WERI-Rb-1 (cell line): Measurements from ENCODE around the gene U2AF2.

Experiments
- DNase-seq: peaks from one replicate; pipeline ENCODE4 v3.0.0-alpha.2; 2020
- H3K27ac ChIP-seq: fragments of 250-450 bp; sonication (Bioruptor Pico); 2 replicates; pipeline ENCODE4 v1.5.1; 2020; ENCODE audit warnings: mild to moderate bottlenecking, moderate library complexity
- H3K27me3 ChIP-seq: fragments of 250-450 bp; sonication (Bioruptor Pico); 2 replicates; pipeline ENCODE4 v1.5.1; 2021; ENCODE audit warnings: mild to moderate bottlenecking, low read depth, moderate library complexity; ENCODE audit not compliant: insufficient read depth, severe bottlenecking
- H3K36me3 ChIP-seq: fragments of 250-450 bp; sonication (Bioruptor Pico); 2 replicates; pipeline ENCODE4 v1.5.1; 2020; ENCODE audit warnings: mild to moderate bottlenecking, moderate library complexity
- H3K4me3 ChIP-seq: 2 replicates; pipeline ENCODE4 v1.5.1; 2011; ENCODE audit warnings: low read depth, mild to moderate bottlenecking, control low read depth, low read length
- H3K9me3 ChIP-seq: fragments of 250-450 bp; sonication (Bioruptor Pico); 2 replicates; pipeline ENCODE4 v1.5.1; 2021; ENCODE audit warnings: mild to moderate bottlenecking, moderate library complexity; ENCODE audit not compliant: severe bottlenecking
- CTCF ChIP-seq: IDR thresholded peaks from 2 replicates; pipeline ENCODE4 v1.5.1; 2011; ENCODE audit warnings: low read depth, mild to moderate bottlenecking, control low read depth, inconsistent platforms, low read length

Gene U2AF2

GRCh38 chr19:55659822-55660221 is 5.0 kb downstream of the U2AF2 start:
- Histone ChIP-seq H3K4me3 (no peak overlapping the region), H3K27me3 (no peaks in the 10 kb centered on the region), H3K27ac (no peak overlapping the region), H3K36me3 (peaks cover 87% of the 10 kb centered on the region), H3K9me3 (no peaks in the 10 kb centered on the region)
- TF ChIP-seq CTCF: no peak
- no peak for DNase-seq

DNA sequence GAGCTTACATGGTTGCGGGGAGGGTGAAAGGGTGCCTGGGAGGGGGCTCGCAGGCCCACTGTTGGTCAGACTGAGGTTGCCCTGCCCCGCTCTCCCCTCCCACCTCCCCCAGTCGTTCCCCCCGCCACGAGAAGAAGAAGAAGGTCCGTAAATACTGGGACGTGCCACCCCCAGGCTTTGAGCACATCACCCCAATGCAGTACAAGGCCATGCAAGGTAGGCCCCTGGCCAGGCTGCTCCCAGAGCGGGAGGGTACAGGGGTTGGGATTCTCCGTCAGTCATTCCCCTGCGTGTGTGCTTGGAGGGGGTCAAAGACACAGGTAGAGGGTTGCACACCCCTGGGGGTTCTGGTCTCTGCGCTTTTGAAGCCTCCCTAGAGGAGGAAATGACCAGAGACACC is 5.6 kb downstream of the U2AF2 start:
- Histone ChIP-seq H3K27ac (no peak overlapping the region), H3K27me3 (no peaks in the 10 kb centered on the region), H3K36me3 (peaks cover 84% of the 10 kb centered on the region), H3K9me3 (no peaks in the 10 kb centered on the region), H3K4me3 (no peak overlapping the region)
- DNase-seq: no peak
- TF ChIP-seq CTCF: no peak

GRCh38 chr19:55660991-55661390 is 6.2 kb downstream of the U2AF2 start:
- H3K27ac ChIP-seq: no peak overlapping the region
- no peak for TF ChIP-seq CTCF
- no peak for DNase-seq
- H3K27me3 ChIP-seq: no peaks in the 10 kb centered on the region
- H3K36me3 ChIP-seq: peaks cover 84% of the 10 kb centered on the region
- no peaks in the 10 kb centered on the region for H3K9me3 ChIP-seq
- H3K4me3 ChIP-seq: no peak overlapping the region

- Histone ChIP-seq H3K27me3 (no peaks in the 10 kb centered on the region), H3K9me3 (no peaks in the 10 kb centered on the region), H3K27ac (no peak overlapping the region), H3K4me3 (no peak overlapping the region), H3K36me3 (peaks cover 84% of the 10 kb centered on the region)
- no peak for TF ChIP-seq CTCF
- no peak for DNase-seq
Measured at GRCh38 chr19:55661826-55662225, 7.0 kb downstream of the U2AF2 start.

GRCh38 chr19:55663846-55664536 is 9.2 kb downstream of the U2AF2 start:
- Histone ChIP-seq H3K27ac (no peak overlapping the region), H3K9me3 (no peaks in the 10 kb centered on the region), H3K4me3 (no peak overlapping the region), H3K27me3 (no peaks in the 10 kb centered on the region), H3K36me3 (peaks cover 83% of the 10 kb centered on the region)
- no peak for TF ChIP-seq CTCF
- DNase-seq: no peak
